ENCODE results near the gene CCDC192.

CCDC192 gene

GRCh38 chr5:127976525-127976924 is 273.3 kb downstream of the CCDC192 start:
- Histone ChIP-seq H3K9me3 (ENCODE audit: insufficient read depth, low read depth, low read length) (no peaks in the 10 kb centered on the region), H3K27me3 (ENCODE audit: insufficient read depth, low read length, poor library complexity, severe bottlenecking) (no peaks in the 10 kb centered on the region), H3K36me3 (ENCODE audit: insufficient read depth, low read length) (no peaks in the 10 kb centered on the region), H3K9ac (ENCODE audit: low read depth, low read length, poor library complexity, severe bottlenecking) (no peak overlapping the region), H3K4me1 (ENCODE audit: insufficient read depth, low read length, poor library complexity, severe bottlenecking) (no peaks in the 10 kb centered on the region), H3K4me3 (ENCODE audit: low read length, poor library complexity, severe bottlenecking) (no peak overlapping the region), H4K20me1 (ENCODE audit: insufficient read depth, low read length, poor library complexity, severe bottlenecking) (no peaks in the 10 kb centered on the region), H2AFZ (ENCODE audit: low read length) (no peak overlapping the region), H3K4me2 (ENCODE audit: low read depth, low read length, poor library complexity, severe bottlenecking) (no peak overlapping the region), H3K79me2 (ENCODE audit: insufficient read depth, low read length) (no peaks in the 10 kb centered on the region), H3K9me2 (replicated peaks; ENCODE audit: low read depth, low read length) (no peaks in the 10 kb centered on the region), H3F3A (ENCODE audit: low read depth) (no peaks in the 10 kb centered on the region)
- TF ChIP-seq, protein P1, sequence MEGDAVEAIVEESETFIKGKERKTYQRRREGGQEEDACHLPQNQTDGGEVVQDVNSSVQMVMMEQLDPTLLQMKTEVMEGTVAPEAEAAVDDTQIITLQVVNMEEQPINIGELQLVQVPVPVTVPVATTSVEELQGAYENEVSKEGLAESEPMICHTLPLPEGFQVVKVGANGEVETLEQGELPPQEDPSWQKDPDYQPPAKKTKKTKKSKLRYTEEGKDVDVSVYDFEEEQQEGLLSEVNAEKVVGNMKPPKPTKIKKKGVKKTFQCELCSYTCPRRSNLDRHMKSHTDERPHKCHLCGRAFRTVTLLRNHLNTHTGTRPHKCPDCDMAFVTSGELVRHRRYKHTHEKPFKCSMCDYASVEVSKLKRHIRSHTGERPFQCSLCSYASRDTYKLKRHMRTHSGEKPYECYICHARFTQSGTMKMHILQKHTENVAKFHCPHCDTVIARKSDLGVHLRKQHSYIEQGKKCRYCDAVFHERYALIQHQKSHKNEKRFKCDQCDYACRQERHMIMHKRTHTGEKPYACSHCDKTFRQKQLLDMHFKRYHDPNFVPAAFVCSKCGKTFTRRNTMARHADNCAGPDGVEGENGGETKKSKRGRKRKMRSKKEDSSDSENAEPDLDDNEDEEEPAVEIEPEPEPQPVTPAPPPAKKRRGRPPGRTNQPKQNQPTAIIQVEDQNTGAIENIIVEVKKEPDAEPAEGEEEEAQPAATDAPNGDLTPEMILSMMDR (conservative IDR thresholded peaks at IDR 0.05; ENCODE audit: low read length): no peak
- no peak for TF ChIP-seq EZH2phosphoT487 (IDR thresholded peaks at IDR 0.05; ENCODE audit: borderline replicate concordance)

DNA sequence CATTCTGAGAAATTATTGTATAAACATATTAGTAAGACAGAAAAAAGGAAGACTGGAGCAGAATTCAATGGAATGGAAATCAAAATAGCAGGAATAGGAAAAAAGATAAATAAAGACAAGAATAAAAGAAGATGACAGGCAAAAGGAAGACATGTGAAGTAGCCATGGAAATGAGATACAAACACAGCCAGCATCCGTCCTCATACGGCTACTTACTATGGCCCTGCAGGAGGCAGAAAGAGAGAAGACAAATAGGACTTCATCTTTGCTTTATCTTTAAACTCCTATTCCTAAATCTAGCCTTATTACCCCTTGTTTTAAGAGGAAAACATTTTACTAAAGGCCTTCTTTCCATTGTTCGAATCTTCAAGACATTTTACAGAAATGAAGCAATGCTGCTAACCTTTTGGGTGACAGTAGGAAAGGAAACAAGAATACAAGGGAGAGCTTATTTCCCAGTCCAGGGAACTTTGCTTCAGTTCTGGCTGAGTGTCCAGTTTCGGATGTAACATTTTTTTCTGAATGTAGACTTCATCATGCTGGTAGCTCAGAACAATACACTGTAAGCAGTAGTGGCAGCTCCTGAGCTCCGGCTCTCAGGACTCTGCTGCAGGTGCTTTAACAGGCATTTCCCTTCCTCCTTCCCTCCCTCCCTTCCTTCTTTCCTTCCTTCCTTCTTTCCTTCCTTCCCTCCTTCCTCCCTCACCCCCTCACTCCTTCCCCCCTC is 274.0 kb downstream of the CCDC192 start:
- no peaks in the 10 kb centered on the region for H3K27me3 ChIP-seq (ENCODE audit: insufficient read depth, low read length, poor library complexity, severe bottlenecking)
- no peaks in the 10 kb centered on the region for H3K79me2 ChIP-seq (ENCODE audit: insufficient read depth, low read length)
- H3K9me3 ChIP-seq (ENCODE audit: insufficient read depth, low read depth, low read length): no peaks in the 10 kb centered on the region
- no peaks in the 10 kb centered on the region for H3K36me3 ChIP-seq (ENCODE audit: insufficient read depth, low read length)
- H4K20me1 ChIP-seq (ENCODE audit: insufficient read depth, low read length, poor library complexity, severe bottlenecking): no peaks in the 10 kb centered on the region
- H3K9ac ChIP-seq (ENCODE audit: low read depth, low read length, poor library complexity, severe bottlenecking): no peak overlapping the region
- H3K9me2 ChIP-seq (replicated peaks; ENCODE audit: low read depth, low read length): no peaks in the 10 kb centered on the region
- no peaks in the 10 kb centered on the region for H3K4me1 ChIP-seq (ENCODE audit: insufficient read depth, low read length, poor library complexity, severe bottlenecking)
- H3K4me3 ChIP-seq (ENCODE audit: low read length, poor library complexity, severe bottlenecking): no peak overlapping the region
- H3F3A ChIP-seq (ENCODE audit: low read depth): no peaks in the 10 kb centered on the region
- H2AFZ ChIP-seq (ENCODE audit: low read length): no peak overlapping the region
- no peak for TF ChIP-seq EZH2phosphoT487 (IDR thresholded peaks at IDR 0.05; ENCODE audit: borderline replicate concordance)
- TF ChIP-seq, protein P1 (conservative IDR thresholded peaks at IDR 0.05; ENCODE audit: low read length): no peak
- no peak overlapping the region for H3K4me2 ChIP-seq (ENCODE audit: low read depth, low read length, poor library complexity, severe bottlenecking)

DNA sequence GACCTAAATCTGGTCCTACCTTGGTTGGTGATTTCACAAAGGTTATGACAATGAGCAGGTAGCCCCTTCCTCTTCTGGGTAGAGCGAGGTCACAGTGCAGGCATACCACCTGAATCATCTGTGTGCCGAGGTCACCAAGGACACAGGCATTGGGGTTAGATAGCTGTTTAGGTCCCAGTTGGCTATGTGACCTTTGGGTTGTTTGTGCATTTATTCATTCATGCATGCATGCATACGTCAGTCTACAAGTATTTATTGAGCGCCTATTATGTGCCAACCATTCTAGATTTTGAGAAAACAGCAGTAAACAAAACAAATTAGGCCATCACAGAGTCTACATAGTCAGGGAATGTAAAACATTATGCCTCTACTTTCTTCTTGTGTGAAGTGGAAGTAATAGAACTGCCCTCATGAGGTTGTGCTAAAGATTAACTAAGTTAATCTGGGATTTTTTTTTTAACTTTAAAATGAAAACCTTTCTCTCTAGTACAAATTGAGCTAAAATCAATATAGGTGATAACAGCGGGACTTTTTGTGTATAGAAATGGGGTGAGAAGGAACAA is 275.6 kb downstream of the CCDC192 start:
- Histone ChIP-seq H4K20me1 (ENCODE audit: insufficient read depth, low read length, poor library complexity, severe bottlenecking) (no peaks in the 10 kb centered on the region), H3K4me3 (ENCODE audit: low read length, poor library complexity, severe bottlenecking) (no peak overlapping the region), H3K4me2 (ENCODE audit: low read depth, low read length, poor library complexity, severe bottlenecking) (no peak overlapping the region), H3K9me2 (replicated peaks; ENCODE audit: low read depth, low read length) (no peaks in the 10 kb centered on the region), H3K4me1 (ENCODE audit: insufficient read depth, low read length, poor library complexity, severe bottlenecking) (no peaks in the 10 kb centered on the region), H3K79me2 (ENCODE audit: insufficient read depth, low read length) (no peaks in the 10 kb centered on the region), H3K27me3 (ENCODE audit: insufficient read depth, low read length, poor library complexity, severe bottlenecking) (no peaks in the 10 kb centered on the region), H2AFZ (ENCODE audit: low read length) (no peak overlapping the region), H3K9me3 (ENCODE audit: insufficient read depth, low read depth, low read length) (no peaks in the 10 kb centered on the region), H3K9ac (ENCODE audit: low read depth, low read length, poor library complexity, severe bottlenecking) (no peak overlapping the region), H3K36me3 (ENCODE audit: insufficient read depth, low read length) (no peaks in the 10 kb centered on the region), H3F3A (ENCODE audit: low read depth) (no peaks in the 10 kb centered on the region)
- no peak for TF ChIP-seq EZH2phosphoT487 (IDR thresholded peaks at IDR 0.05; ENCODE audit: borderline replicate concordance)
- TF ChIP-seq, protein P1 (conservative IDR thresholded peaks at IDR 0.05; ENCODE audit: low read length): no peak

Data from Loucy (cell line).